ENCODE measurements around the gene TEC. TPM values are rescaled to one million over a fixed set of nuclear protein-coding genes. Genes with fewer than 3 reads are reported as not detected.

The TEC gene
- total and polyA plus RNA-seq, 7 experiments from 2014 or later: 0.91 to 5.8 (median 2.5) TPM

- Mint-ChIP-seq H3K4me1 (peaks cover 0 to 15% (median 9%) of the 10 kb centered on the region in 7 donors), H3K36me3 (peaks cover 0 to 12% (median 5%) of the 10 kb centered on the region in 5 donors), H3K27me3 (no peaks in the 10 kb centered on the region), H3K4me3 (no peak overlapping the region), H3K9me3 (peaks cover 0 to 3% (median 0%) of the 10 kb centered on the region in 11 donors), H3K27ac (no peak overlapping the region)
- H3K36me3 ChIP-seq (ENCODE audit: control insufficient read depth in 2 of 3, insufficient read depth in 3 of 3, low read length in 3 of 3): no peaks in the 10 kb centered on the region
- no peak for DNase-seq
- H3K4me1 ChIP-seq (ENCODE audit: control insufficient read depth in 2 of 2, insufficient read depth in 2 of 2, low read length in 2 of 2): no peaks in the 10 kb centered on the region
- CTCF ChIA-PET: interaction anchor here (0.6 kb wide), 1 partner anchor 12 kb away, joined by 3 read pairs; no protein-coding TSS in a partner anchor
- ATAC-seq: no peak
- intact Hi-C loops (cut with micrococcal nuclease): no loop called here
- POLR2A ChIA-PET: no interaction called here
- no peak overlapping the region for H3K27ac ChIP-seq (ENCODE audit: low read depth, low read length)
- H3K4me3 ChIP-seq (ENCODE audit: low read length): no peak overlapping the region
- H3K27me3 ChIP-seq (ENCODE audit: control insufficient read depth in 2 of 2, insufficient read depth in 2 of 2, low read length in 2 of 2): no peaks in the 10 kb centered on the region
- H3K9me3 ChIP-seq (ENCODE audit: control insufficient read depth in 2 of 3, low read length in 3 of 3): no peaks in the 10 kb centered on the region
These were observed 7.2 kb downstream of the TEC start for GRCh38 chr4:48262484-48262883.

- H3K36me3 ChIP-seq (ENCODE audit: control insufficient read depth in 2 of 3, insufficient read depth in 3 of 3, low read length in 3 of 3): no peaks in the 10 kb centered on the region
- H3K27ac Mint-ChIP-seq: no peak overlapping the region
- ChIA-PET POLR2A (no interaction called here), CTCF (no interaction called here)
- no peak overlapping the region for H3K4me3 ChIP-seq (ENCODE audit: low read length)
- H3K36me3 Mint-ChIP-seq: peaks cover 0 to 12% (median 5%) of the 10 kb centered on the region in 5 donors
- peaks cover 0 to 13% (median 9%) of the 10 kb centered on the region in 7 donors for H3K4me1 Mint-ChIP-seq
- H3K4me3 Mint-ChIP-seq: no peak overlapping the region
- H3K4me1 ChIP-seq (ENCODE audit: control insufficient read depth in 2 of 2, insufficient read depth in 2 of 2, low read length in 2 of 2): no peaks in the 10 kb centered on the region
- no peak for ATAC-seq
- H3K9me3 ChIP-seq (ENCODE audit: control insufficient read depth in 2 of 3, low read length in 3 of 3): no peaks in the 10 kb centered on the region
- no peaks in the 10 kb centered on the region for H3K27me3 Mint-ChIP-seq
- intact Hi-C loops (cut with micrococcal nuclease): no loop called here
- H3K9me3 Mint-ChIP-seq: peaks cover 0 to 2% (median 0%) of the 10 kb centered on the region in 11 donors
- no peak for DNase-seq
- no peak overlapping the region for H3K27ac ChIP-seq (ENCODE audit: low read depth, low read length)
- no peaks in the 10 kb centered on the region for H3K27me3 ChIP-seq (ENCODE audit: control insufficient read depth in 2 of 2, insufficient read depth in 2 of 2, low read length in 2 of 2)
These were observed 8.4 kb downstream of the TEC start for GRCh38 chr4:48261281-48261680.

GRCh38 chr4:48259748-48260147 is 9.9 kb downstream of the TEC start:
- intact Hi-C loops (cut with micrococcal nuclease): no loop called here
- peaks cover 0 to 8% (median 4%) of the 10 kb centered on the region in 5 donors for H3K36me3 Mint-ChIP-seq
- Histone ChIP-seq H3K4me1 (ENCODE audit: control insufficient read depth in 2 of 2, insufficient read depth in 2 of 2, low read length in 2 of 2) (no peaks in the 10 kb centered on the region), H3K27ac (ENCODE audit: low read depth, low read length) (no peak overlapping the region), H3K27me3 (ENCODE audit: control insufficient read depth in 2 of 2, insufficient read depth in 2 of 2, low read length in 2 of 2) (no peaks in the 10 kb centered on the region), H3K36me3 (ENCODE audit: control insufficient read depth in 2 of 3, insufficient read depth in 3 of 3, low read length in 3 of 3) (no peaks in the 10 kb centered on the region), H3K9me3 (ENCODE audit: control insufficient read depth in 2 of 3, low read length in 3 of 3) (no peaks in the 10 kb centered on the region), H3K4me3 (ENCODE audit: low read length) (no peak overlapping the region)
- no peak for DNase-seq
- H3K27me3 Mint-ChIP-seq: no peaks in the 10 kb centered on the region
- H3K4me1 Mint-ChIP-seq: peaks cover 1 to 13% (median 9%) of the 10 kb centered on the region in 7 donors
- CTCF ChIA-PET: no interaction called here
- no peak for ATAC-seq
- POLR2A ChIA-PET: no interaction called here
- no peak overlapping the region for H3K27ac Mint-ChIP-seq
- no peak overlapping the region for H3K4me3 Mint-ChIP-seq
- H3K9me3 Mint-ChIP-seq: peaks cover 0 to 2% (median 0%) of the 10 kb centered on the region in 11 donors

- H3K36me3 Mint-ChIP-seq: peaks cover 2 to 8% (median 5%) of the 10 kb centered on the region in 5 donors
- no peak for DNase-seq
- H3K9me3 ChIP-seq (ENCODE audit: control insufficient read depth in 2 of 3, low read length in 3 of 3): no peaks in the 10 kb centered on the region
- no peak overlapping the region for H3K4me3 ChIP-seq (ENCODE audit: low read length)
- POLR2A ChIA-PET: no interaction called here
- H3K27ac Mint-ChIP-seq: no peak overlapping the region
- no peak for ATAC-seq
- H3K4me1 Mint-ChIP-seq: peaks cover 7 to 13% (median 9%) of the 10 kb centered on the region in 7 donors
- H3K9me3 Mint-ChIP-seq: peaks cover 0 to 2% (median 0%) of the 10 kb centered on the region in 11 donors
- no peak overlapping the region for H3K4me3 Mint-ChIP-seq
- H3K27me3 ChIP-seq (ENCODE audit: control insufficient read depth in 2 of 2, insufficient read depth in 2 of 2, low read length in 2 of 2): no peaks in the 10 kb centered on the region
- peaks cover 0 to 3% (median 0%) of the 10 kb centered on the region in 5 donors for H3K27me3 Mint-ChIP-seq
- CTCF ChIA-PET: no interaction called here
- no peak overlapping the region for H3K27ac ChIP-seq (ENCODE audit: low read depth, low read length)
- no peaks in the 10 kb centered on the region for H3K4me1 ChIP-seq (ENCODE audit: control insufficient read depth in 2 of 2, insufficient read depth in 2 of 2, low read length in 2 of 2)
- H3K36me3 ChIP-seq (ENCODE audit: control insufficient read depth in 2 of 3, insufficient read depth in 3 of 3, low read length in 3 of 3): no peaks in the 10 kb centered on the region
- intact Hi-C loops (cut with micrococcal nuclease): no loop called here
These were observed 10.7 kb downstream of the TEC start for GRCh38 chr4:48258845-48259397.

- no peak for DNase-seq
- H3K9me3 ChIP-seq (ENCODE audit: control insufficient read depth in 2 of 3, low read length in 3 of 3): no peaks in the 10 kb centered on the region
- no peak for ATAC-seq
- Mint-ChIP-seq H3K4me1 (peaks cover 0 to 10% (median under 1%) of the 10 kb centered on the region in 7 donors), H3K36me3 (peaks cover 0 to 9% (median 4%) of the 10 kb centered on the region in 5 donors), H3K27ac (no peak overlapping the region), H3K9me3 (peaks cover 0 to 2% (median 0%) of the 10 kb centered on the region in 11 donors), H3K27me3 (peaks cover 0 to 5% (median 0%) of the 10 kb centered on the region in 5 donors), H3K4me3 (no peak overlapping the region)
- no peak overlapping the region for H3K4me3 ChIP-seq (ENCODE audit: low read length)
- H3K4me1 ChIP-seq (ENCODE audit: control insufficient read depth in 2 of 2, insufficient read depth in 2 of 2, low read length in 2 of 2): no peaks in the 10 kb centered on the region
- H3K36me3 ChIP-seq (ENCODE audit: control insufficient read depth in 2 of 3, insufficient read depth in 3 of 3, low read length in 3 of 3): no peaks in the 10 kb centered on the region
- intact Hi-C loops (cut with micrococcal nuclease): no loop called here
- no peaks in the 10 kb centered on the region for H3K27me3 ChIP-seq (ENCODE audit: control insufficient read depth in 2 of 2, insufficient read depth in 2 of 2, low read length in 2 of 2)
- ChIA-PET CTCF (no interaction called here), POLR2A (no interaction called here)
- no peak overlapping the region for H3K27ac ChIP-seq (ENCODE audit: low read depth, low read length)
These were observed 13.7 kb downstream of the TEC start for GRCh38 chr4:48255959-48256342.

GRCh38 chr4:48255072-48255958 is 14.3 kb downstream of the TEC start:
- Mint-ChIP-seq H3K27me3 (peaks cover 0 to 5% (median 0%) of the 10 kb centered on the region in 5 donors), H3K4me1 (peaks cover 0 to 10% (median 0%) of the 10 kb centered on the region in 7 donors)

More at GRCh38 chr4:48255072-48255958, 14.3 kb downstream of the TEC start:
- Histone ChIP-seq H3K27ac (ENCODE audit: low read depth, low read length) (no peak overlapping the region), H3K9me3 (ENCODE audit: control insufficient read depth in 2 of 3, low read length in 3 of 3) (no peaks in the 10 kb centered on the region), H3K4me1 (ENCODE audit: control insufficient read depth in 2 of 2, insufficient read depth in 2 of 2, low read length in 2 of 2) (no peaks in the 10 kb centered on the region), H3K36me3 (ENCODE audit: control insufficient read depth in 2 of 3, insufficient read depth in 3 of 3, low read length in 3 of 3) (no peaks in the 10 kb centered on the region), H3K27me3 (ENCODE audit: control insufficient read depth in 2 of 2, insufficient read depth in 2 of 2, low read length in 2 of 2) (no peaks in the 10 kb centered on the region), H3K4me3 (ENCODE audit: low read length) (no peak overlapping the region)
- H3K4me3 Mint-ChIP-seq: no peak overlapping the region
- intact Hi-C loops (cut with micrococcal nuclease): no loop called here
- POLR2A ChIA-PET: interaction anchor here (1.3 kb wide), 1 partner anchor 11 kb away, joined by 4 read pairs; no protein-coding TSS in a partner anchor
- H3K9me3 Mint-ChIP-seq: peaks cover 0 to 3% (median 0%) of the 10 kb centered on the region in 11 donors
- DNase-seq (no peak), ATAC-seq (no peak)
- CTCF ChIA-PET: no interaction called here
- no peak overlapping the region for H3K27ac Mint-ChIP-seq
- peaks cover 0 to 13% (median 4%) of the 10 kb centered on the region in 5 donors for H3K36me3 Mint-ChIP-seq
